NCI-H2227 treated with DMSO at 0.1 percent for 48 hours (cell line): ENCODE data around the gene ANO4.
"Not testable (repeated sequence)": the region's sequence is repeated elsewhere in the genome, so short reads cannot be mapped to it uniquely, and the experiment has no call there.

Experiments used
- DNase-seq: peaks from one replicate; lab custom pipeline; 2025; lab: John Stamatoyannopoulos, UW

The ANO4 gene

DNA sequence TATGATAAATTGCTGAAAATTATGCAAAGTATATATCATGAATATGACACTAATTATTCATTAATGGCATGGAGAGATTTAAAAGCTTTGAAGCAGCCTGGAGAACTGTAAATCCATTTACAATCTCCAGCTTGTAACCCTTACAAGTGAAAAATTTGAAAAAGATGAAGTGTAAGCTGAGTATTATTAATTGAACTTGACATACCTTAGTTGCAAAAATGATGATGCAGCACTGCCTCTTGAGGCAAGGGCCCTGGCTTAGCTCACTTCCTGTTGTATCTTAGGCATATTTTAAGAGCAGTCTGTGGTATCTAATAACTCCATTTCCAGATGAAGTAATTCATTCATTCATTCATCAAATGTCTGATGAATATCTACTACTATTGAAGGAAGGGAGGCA lies 158.6 kb downstream of the ANO4 start:
- DNase-seq: no peak

DNA sequence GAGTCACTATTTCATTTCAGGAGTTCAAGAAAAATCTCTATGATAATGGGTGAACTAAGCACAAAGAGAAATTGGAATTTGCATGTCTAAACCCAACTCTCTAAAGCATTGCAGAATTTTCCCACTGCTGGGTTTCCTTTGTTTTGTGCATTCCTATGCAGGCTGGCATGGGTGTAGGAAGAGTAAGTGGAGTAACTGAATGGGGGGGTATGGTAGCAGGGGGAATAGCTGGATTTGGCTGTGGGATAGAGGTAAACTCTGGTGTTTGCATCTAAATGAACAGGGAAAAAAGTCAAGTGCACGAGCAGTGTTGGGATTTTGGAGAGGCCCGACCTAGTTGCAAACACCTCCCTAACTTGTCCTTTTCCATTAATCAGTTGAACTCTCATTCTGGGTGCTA lies 159.1 kb downstream of the ANO4 start:
- DNase-seq: no peak

DNA sequence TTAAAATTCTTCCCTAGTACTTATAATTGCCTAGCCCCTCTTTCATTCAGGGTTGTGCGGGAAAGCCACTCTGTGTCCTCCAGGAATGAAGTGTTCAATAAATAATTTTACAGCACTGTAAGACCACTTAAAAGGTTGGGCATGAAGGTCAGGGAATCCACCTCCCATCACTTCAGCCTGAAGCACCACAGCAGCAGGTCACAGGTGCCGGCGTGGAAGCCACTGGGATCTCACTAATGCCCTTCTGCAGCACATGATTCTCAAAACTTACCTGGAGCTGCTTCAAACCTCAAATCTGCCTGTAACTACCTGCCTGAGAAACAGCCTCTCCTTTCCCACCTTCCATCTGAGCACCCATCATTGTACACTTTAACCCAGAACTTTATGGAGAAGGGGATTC lies 159.5 kb downstream of the ANO4 start:
- DNase-seq: no peak

DNA sequence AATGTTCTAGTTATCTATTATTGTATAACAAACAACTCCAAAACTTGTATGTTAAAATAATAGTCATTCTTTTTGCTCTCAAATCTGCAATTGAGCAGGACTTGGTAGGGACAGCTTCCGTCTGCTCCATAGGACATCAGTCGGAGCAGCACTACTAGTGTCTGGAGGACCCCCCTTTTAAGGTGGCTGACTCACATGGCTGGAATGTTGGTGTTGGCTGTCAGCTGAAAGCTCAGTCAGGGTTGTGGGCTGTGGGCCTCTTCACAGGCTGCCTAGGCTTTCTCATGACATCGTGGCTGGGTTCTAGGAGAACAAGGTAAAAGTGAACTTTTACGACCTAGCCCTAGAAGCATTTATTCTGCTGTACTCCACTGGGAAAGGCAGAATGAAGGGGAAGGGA lies 160.6 kb downstream of the ANO4 start:
- DNase-seq: no peak

DNA sequence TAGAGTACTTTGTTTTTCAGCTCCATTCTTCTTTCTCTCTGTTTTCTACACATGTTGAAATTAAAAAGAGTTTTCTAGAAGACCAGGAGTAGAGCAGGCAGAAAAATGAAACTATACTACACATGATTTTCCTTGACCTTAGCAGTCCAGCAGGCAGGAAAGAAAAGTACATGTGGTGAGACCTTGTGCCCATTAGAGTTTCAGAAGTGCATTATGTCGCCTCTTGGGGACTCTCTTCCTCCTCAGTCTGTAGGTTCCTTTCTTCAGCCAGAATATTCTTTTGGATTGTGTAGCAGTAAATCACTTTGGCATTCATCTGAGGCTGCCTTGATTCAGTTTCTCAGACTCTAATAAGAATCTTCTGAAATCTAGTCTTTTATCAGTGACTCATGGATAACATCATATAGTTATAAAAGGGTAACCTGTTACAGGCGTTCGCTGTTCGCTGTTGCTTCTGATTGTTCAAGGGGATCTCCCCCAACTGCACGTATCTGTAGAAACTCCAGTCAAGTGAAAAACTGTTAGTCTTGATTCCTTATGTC lies 161.8 kb downstream of the ANO4 start:
- no peak for DNase-seq

DNA sequence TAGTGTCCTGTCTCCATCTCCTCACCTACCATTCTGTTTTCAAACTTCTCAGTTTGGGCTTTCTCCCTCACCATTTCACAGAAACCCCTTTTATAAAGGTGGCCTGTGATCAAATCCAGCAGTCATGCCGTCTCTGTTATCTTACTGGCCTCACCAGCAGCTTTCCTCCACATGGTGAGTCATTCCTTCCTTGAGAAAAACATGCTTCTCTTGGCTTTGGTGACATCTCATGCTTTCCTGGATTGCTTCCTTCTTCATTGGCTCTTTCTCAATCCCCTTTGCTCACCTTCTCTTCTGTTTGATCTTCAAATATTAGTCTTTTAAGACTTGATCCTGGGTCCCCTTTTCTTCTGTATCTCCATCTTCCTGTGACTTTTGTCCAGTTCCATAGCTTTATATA lies 164.9 kb downstream of the ANO4 start:
- DNase-seq: no peak

DNA sequence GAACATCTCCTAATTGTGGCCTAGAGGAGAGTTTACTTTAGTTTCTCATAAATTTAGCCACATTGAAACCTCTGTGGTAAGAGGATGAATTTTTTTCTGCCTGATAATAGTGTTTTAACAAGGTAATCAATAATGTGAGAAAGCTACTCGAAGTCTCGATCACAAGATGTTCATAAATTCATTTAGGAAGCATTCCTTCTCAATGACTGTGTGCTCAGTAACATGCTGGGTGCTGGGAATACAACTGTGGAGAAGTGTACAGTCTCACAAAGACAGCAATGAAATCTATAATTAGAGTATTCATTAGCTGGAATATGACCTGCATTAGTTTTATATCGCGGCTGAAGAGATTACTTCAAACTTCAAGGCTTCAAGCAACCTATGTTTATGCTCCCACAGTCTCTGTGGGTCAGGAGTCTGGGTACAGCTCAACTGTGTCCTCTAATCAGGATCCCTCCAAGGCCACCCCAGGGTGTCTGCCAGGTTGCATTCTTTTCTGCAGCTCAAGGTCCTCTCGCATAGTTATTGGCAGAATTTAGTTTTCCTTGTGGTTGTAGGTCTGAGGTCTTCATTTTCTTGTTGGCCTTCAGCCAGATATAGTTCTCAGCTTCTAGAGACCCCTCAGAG lies 167.6 kb downstream of the ANO4 start:
- DNase-seq: no peak

DNA sequence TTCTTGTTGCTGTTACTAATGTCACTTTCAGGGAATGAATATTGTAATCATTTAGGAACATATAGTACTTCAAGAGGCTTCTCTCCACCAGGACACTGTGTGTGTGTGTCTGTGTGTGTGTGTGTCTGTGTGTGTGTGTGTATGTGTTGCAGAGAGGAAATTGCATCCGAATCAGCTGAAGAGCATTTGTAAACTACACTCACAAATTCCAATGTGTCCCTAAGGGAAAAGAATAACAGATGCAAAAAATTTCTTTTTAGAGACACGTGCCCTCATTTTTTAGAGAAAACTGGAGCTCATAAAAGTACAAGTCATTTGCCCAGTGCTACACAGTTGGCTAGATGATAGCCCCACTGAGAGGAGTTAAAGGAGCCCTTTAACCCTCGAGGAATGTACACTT lies 168.8 kb downstream of the ANO4 start:
- no peak for DNase-seq

DNA sequence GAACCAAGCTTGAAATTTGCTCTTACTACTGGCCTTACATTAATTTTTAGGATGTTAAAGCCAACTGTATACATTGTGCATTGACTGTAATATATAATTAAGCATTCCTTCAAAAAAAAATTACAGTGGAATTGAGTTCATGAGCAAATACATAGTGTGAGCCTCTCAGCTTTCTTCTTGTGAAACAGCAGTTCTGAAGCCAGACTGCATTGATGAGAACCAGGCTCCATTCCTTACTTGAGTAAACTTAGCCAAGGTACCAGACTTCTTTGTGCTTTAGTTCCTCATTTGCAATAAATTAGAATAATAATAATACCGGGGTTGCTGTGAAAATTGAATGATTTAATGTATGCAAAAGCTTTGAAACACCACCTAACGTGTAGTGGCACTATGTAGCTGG lies 169.5 kb downstream of the ANO4 start:
- no peak for DNase-seq

DNA sequence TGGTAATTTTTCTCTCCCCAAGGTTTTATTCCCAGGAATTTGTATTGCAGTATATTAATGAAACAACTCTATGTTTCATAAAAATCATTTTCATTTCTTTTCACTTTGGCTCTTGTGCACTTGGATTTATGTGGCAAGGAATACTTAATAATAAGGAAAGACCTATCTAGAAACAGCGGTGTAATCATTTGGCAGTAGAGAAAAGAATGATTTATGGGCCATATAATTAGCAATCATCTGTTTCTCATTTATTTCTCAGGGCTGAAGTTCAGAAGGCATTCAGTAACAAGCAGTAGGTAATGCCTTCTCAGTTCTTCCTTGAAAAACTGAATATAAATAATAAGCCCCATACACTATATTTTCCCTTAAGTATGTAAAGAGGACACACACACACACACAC lies 172.6 kb downstream of the ANO4 start:
- peak; percentile 47 for DNase-seq

DNA sequence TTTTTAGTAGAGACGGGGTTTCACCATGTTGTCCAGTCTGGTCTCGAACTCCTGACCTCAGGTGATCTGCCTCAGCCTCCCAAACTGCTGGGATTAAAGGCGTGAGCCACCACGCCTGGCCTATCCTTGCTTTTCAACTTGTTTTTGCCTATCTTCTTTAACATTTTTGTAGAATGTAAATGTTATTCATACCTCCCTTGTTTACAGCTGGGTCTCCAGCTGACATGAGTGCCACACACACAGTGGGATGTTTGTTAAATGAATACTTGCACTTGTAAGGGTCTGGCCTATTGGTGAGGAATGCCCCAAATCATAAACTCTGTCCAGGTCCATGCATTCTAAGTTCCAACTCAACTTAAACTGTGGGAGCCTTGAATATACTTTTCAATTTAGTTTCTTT lies 176.3 kb downstream of the ANO4 start:
- DNase-seq: no peak

DNA sequence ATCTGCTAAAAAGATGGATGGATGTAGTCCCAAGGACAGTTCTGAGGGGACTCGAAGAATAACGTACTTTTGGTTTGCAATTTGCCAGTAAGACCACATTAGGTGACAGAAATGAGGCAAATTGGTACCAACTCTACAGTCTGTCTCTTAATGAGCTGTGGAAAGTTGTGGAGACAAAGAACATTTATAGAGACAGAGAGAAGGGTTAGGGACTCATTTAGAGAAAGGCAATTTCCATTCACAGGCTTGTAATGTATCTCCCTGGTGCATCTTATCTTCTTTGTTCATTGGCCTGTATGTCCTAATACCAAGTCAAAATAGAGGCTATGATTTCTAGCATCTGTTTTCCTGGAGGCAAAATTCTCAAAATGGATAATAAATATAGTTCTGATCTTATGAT lies 177.5 kb downstream of the ANO4 start:
- no peak for DNase-seq

DNA sequence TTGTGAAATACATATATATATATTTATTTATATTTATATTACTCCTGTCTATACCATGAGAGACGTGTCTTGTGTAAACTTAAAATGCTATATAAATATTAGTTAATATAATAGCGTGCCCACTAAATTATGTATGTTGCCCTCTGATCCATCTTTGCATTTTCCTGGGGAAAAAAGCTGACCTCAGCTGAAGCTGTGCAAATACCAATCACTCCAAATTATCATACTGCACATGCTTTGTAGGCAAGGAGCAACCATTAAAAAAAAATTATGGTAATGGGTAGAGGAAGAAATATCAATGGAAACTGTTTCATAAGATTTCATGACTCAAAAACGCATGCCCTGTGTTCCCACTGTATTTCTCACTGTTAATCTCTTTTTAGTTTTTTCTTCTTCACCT lies 179.8 kb downstream of the ANO4 start:
- DNase-seq: no peak

DNA sequence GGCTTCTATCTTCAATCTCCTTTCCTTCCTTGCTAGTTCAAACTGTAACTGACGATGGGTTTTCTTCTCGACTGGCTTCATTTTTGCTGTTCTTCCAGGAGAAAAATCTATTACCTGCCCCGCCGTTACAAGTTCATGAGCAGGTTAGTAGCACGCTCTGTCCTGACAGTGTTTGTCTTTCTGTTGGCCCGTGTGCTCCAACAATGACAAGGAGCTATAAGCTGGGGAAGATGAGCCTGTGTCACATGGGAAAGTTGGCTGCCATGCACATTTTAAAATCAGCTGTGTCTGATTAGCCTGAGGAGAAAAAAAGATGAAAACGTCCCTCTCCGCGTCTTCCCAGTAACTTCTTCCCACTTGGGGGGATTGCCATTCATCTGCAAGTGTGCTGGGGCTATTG lies 180.2 kb downstream of the ANO4 start:
- no peak for DNase-seq

DNA sequence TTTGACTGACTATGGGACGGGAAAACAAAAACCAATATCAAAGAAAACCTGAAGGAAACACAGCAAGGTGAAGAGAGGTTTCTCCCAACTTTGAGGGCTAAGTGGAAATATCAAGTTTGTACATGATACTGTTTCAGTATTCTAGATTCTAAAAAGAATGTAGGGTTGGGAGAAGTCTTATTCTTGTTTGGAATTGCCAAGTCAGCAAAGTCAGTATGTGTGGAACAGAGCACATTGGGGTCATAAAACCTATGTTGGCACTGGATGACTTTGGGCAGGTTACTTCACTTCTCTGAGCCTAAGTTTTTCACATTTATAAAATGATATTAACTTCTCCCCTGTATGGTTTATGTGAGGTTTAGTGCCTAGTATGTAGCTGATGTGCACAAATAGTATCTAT lies 182.2 kb downstream of the ANO4 start:
- no peak for DNase-seq

DNA sequence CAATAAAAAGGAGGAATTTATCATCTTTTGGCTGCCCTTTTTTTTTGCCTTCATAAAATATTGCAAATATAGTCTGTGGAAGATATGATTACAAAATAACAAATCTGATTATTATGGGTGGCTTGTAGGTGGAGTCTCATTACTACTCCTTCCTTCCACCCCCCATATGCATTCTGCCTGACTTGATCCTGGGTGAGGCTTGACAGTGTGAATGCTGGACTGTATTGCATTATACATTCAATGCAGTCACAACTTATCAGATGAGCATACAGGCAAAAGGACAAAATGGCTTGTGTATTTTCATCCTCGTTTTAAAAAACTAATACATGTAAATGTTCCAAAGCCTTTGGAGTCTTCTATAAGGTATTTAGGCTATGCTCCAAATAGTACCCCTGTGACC lies 186.3 kb downstream of the ANO4 start:
- DNase-seq: no peak

DNA sequence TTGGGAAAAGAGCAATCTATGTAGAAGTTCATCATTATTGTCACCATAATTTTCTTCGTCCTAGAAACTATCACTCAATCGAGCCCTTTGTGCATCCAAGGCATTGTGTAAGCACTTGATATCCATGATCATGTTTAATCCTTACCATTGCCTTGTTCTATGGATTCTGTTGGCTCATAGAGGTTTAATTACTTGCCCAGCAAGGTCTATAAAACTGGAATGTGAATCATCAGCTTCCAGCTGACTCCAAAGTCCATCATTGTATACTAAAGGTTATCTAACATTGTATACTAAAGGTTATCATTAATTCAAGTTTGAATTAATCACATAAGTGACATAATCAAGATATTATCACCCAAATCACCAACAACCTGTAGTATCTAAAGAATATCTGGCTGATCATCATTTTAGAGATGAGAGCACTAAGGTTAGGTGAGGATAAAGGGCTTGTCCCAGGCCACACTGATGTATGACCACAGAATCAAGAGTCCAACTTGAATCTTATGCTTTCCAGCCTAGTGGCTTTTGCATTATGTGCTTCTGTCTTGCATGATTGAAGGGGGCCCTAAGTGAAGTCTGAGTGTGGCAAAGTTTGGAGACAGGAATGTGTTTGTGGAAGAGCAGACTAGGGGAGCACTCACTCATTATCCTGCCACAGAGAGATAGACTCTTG lies 188.1 kb downstream of the ANO4 start:
- no peak for DNase-seq

DNA sequence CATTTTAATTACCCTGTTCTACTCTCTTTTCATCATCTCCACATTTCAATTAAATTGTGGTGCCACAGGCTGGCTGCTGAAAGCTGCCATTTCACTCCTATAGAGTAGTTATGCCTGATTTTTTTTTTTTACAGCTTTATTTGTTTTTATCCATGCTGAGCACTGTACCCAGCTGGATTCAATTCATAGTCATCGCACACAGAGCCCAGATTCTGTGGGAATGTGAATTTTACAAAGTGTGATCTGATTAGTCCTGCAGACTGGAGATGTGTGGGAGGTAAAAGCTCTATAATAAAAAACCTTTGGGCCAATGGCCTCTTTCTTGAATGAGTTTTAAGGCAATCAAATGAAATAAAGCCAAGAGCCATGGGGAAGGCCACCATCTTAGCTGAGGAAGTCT lies 190.2 kb downstream of the ANO4 start:
- no peak for DNase-seq

DNA sequence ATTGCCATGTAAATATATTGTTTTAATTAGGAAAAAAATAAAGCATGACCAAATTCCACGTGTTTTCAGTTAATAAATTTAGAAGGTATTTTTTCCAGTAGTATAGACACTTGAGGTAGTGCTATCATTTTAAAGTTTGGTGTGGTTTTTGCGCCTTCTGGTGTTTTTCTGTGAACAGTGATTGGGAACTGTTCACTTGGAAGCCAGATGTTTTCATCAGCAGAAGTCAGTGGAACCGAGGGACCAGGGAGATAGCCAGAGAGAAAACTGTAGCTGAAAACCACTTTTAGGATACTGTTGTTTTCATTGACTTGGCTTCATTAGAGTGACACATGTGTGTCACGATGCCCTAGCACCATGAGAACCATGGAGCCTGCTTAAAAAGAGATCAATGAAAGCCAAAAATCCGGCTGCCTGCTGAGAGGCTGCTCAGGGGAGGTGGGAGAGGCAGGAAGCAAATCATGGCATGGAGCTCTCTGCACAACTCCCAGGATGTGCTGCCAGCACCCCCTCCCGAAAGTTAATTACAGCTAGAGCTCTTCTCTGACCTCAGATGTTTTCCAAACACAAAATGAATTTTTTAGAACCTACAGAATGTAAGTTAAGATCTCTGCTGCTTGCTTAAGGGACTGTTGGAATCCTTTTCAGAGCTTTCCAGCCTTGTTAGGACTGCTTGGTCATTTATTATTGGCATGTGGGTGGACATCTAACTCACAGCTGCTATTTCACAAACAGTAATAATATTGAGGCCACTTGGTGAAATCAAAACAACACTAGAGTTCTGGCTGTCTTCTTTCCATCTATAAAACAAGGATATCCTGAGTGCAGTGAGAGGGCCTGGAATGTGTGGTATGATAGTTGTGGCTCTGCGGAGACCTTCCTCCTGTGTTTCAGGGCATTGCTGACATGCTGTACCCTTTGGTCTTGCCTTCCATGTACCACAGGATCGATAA lies 192.3 kb downstream of the ANO4 start:
- DNase-seq: no peak

DNA sequence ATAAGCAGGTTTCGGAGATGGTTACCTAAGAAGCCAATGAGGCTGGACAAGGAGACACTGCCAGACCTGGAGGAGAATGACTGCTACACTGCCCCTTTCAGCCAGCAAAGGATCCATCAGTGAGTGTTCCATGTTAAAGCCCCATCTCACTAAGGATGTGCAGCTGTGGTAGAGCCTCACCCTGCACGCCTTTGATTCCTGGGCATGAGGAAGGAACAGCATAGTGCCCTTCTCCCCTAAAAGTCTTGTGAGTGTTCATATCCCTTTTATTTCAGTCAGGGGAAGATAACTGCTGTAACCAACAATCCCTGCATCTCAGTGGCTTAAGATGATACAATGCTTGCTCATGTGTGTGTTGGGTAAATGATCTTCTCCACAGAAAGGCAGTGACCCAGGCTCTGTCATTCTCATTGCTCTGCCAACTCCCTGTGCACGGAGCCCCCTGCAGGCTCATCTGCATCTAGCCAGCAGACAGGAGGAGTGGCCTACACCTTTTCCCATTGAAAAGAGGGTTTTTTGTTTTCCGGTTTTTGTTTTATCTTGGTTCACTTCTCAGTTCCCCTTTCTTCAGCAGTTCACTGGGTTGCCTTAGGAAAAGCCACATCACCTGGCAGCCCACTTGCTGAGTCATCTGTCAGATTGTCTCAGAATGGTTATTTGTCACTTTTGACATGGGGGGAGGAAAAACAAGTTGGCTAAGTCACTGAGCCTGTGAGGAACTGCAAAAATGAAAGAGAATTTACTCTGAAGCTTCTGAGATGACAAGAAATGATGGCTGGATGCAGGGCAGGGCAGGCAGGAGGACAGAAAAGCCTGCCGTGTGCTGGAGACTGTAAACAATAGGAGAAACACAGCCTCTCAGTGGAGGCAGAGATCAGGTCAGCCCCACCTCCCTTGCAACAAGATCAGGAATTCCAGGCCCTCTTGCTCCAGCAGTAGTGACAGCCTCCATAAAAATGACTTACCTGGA lies 193.3 kb downstream of the ANO4 start:
- DNase-seq: no peak

DNA sequence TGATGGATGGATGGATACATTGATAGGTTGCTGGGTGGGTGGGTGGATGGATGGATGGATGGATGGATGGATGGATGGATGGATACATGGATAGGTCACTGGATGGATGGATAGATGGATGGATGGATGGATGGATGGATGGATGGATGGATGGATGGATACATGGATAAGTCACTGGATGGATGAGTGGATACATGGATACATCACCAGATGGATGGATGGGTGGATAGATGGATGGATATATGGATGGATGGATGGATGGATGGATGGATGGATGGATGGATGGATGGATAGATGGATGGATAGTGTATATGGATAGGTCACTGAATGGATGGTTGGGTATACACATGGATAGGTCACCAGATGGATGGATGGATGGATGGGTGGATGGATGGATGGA lies 194.9 kb downstream of the ANO4 start:
- DNase-seq: not testable (repeated sequence)

DNA sequence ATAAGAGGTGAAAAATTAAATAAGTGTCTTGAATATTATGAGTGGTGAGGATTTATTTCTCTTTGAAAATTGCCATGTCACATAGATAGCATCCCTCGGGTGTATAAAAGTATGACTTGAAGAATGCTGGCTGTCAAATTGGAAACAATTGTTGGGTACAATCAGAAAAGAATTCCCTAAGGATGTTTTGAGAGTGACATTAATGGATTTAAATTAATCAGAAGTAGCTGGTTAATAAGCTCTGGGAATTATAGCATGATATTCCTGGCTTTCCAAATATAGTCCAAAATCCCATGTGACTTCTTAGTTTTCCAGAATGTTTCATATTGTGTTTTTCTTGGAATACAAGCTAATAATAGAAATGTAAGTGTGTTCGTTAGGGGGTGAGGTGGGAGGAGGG lies 196.5 kb downstream of the ANO4 start:
- no peak for DNase-seq
